Activated CD4-positive, alpha-beta T cell treated with anti-CD3 and anti-CD28 coated beads, Interleukin-2, amount 50 U/mL, for 4 hours (primary cell): ENCODE data around the gene KLHL3.
"Not testable (repeated sequence)": the region's sequence is repeated elsewhere in the genome, so short reads cannot be mapped to it uniquely, and the experiment has no call there.

Experiments used
- DNase-seq, 2 experiments: peaks; one replicate each; pipeline ENCODE4 v3.0.0-alpha.2; 2020

The KLHL3 gene

GRCh38 chr5:137735555-137736284, at the start of gene KLHL3:
KLHL3 (minus strand) TSS chr5:137736089; CDS start chr5:137735646, 443 bp downstream.
- peak in 1 of 2 experiments; percentile 13 for DNase-seq

GRCh38 chr5:137782984-137783536, 47.2 kb upstream of the KLHL3 start:
- no peak for DNase-seq

- DNase-seq: no peak
These were observed 46.2 kb upstream of the KLHL3 start for GRCh38 chr5:137782055-137782454.

GRCh38 chr5:137778772-137779564, 43.1 kb upstream of the KLHL3 start:
- no peak for DNase-seq

- DNase-seq: not testable (repeated sequence)
These were observed 32.0 kb upstream of the KLHL3 start for GRCh38 chr5:137767937-137768336.

GRCh38 chr5:137761566-137761965, 25.7 kb upstream of the KLHL3 start:
- DNase-seq: no peak

GRCh38 chr5:137760719-137761516, 25.0 kb upstream of the KLHL3 start:
- DNase-seq: no peak

GRCh38 chr5:137760294-137760693, 24.4 kb upstream of the KLHL3 start:
- DNase-seq: no peak

GRCh38 chr5:137758715-137759306, 22.9 kb upstream of the KLHL3 start:
- DNase-seq: no peak

GRCh38 chr5:137758121-137758520, 22.2 kb upstream of the KLHL3 start:
- DNase-seq: no peak

- DNase-seq: no peak
These were observed 21.7 kb upstream of the KLHL3 start for GRCh38 chr5:137757634-137758033.

GRCh38 chr5:137754961-137755762, 19.3 kb upstream of the KLHL3 start:
- no peak for DNase-seq

- peak; percentile 96 for DNase-seq
These were observed 18.5 kb upstream of the KLHL3 start, which contains the start of gene HNRNPA0 for GRCh38 chr5:137754188-137754960. HNRNPA0 (minus strand) TSS chr5:137754363; CDS start chr5:137754066, 297 bp downstream.

- peak; percentile 21 to 27 for DNase-seq
These were observed 17.9 kb upstream of the KLHL3 start for GRCh38 chr5:137753691-137754187.

- peak; percentile 31 to 33 for DNase-seq
These were observed 17.2 kb upstream of the KLHL3 start for GRCh38 chr5:137752905-137753690.

GRCh38 chr5:137751869-137752491, 16.1 kb upstream of the KLHL3 start:
- DNase-seq: no peak

GRCh38 chr5:137750436-137750835, 14.5 kb upstream of the KLHL3 start:
- DNase-seq: no peak

GRCh38 chr5:137747848-137748247, 12.0 kb upstream of the KLHL3 start:
- no peak for DNase-seq

GRCh38 chr5:137743031-137743640, 7.2 kb upstream of the KLHL3 start:
- peak; percentile 39 to 44 for DNase-seq
